ENCODE measurements around the gene ATL1.
"Not testable (repeated sequence)": the region's sequence is repeated elsewhere in the genome, so short reads cannot be mapped to it uniquely, and the experiment has no call there.

The ATL1 gene

DNA sequence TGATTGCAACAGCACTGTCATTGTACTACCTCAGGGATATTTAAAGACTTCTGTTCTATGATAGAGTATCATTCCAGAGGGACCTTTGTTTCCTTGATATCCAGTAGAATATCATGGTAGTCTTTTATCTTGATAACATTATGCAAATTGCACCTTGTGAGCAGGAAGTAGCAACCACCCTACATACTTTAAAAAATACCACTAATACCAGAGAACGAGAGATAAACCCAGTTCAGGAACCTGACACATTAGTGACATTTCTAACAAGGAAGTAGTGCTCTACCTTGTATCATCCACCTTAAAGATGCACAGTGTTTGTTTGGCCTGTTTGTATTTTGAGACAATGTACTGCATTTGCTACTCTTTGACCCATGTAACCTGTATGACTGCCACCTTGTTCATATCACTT lies 18.8 kb upstream of the ATL1 start:
- H3K4me3 ChIP-seq (ENCODE audit: low read depth, low read length), result no peak overlapping the region
- no peak for TF ChIP-seq CTCF (IDR thresholded peaks at IDR 0.05; ENCODE audit: low read depth, low read length)

GRCh38 chr14:50542941-50543418 lies 17.0 kb upstream of the ATL1 start:
- Histone ChIP-seq H3K9me3 (ENCODE audit: severe bottlenecking) (no peaks in the 10 kb centered on the region), H3K27me3 (ENCODE audit: insufficient read depth, low read depth, severe bottlenecking) (no peaks in the 10 kb centered on the region), H3K4me3 (ENCODE audit: low read depth, low read length) (no peak overlapping the region), H3K36me3 (no peaks in the 10 kb centered on the region), H3K27ac (no peak overlapping the region)
- peak; percentile 38 for DNase-seq
- TF ChIP-seq CTCF (IDR thresholded peaks at IDR 0.05; ENCODE audit: low read depth, low read length), result peak; percentile 43; the same call in 1 of the 2 replicates

More for the DNA sequence above, 18.8 kb upstream of the ATL1 start:
- Histone ChIP-seq H3K9me3 (ENCODE audit: severe bottlenecking) (peaks cover 5% of the 10 kb centered on the region), H3K36me3 (no peaks in the 10 kb centered on the region), H3K27me3 (ENCODE audit: insufficient read depth, low read depth, severe bottlenecking) (no peaks in the 10 kb centered on the region), H3K27ac (no peak overlapping the region)
- DNase-seq, result no peak

GRCh38 chr14:50544911-50545310 lies 15.0 kb upstream of the ATL1 start:
- no peaks in the 10 kb centered on the region for H3K36me3 ChIP-seq
- no peaks in the 10 kb centered on the region for H3K27me3 ChIP-seq (ENCODE audit: insufficient read depth, low read depth, severe bottlenecking)
- H3K4me3 ChIP-seq (ENCODE audit: low read depth, low read length), result no peak overlapping the region
- H3K9me3 ChIP-seq (ENCODE audit: severe bottlenecking), result no peaks in the 10 kb centered on the region
- H3K27ac ChIP-seq, result no peak overlapping the region
- TF ChIP-seq CTCF (IDR thresholded peaks at IDR 0.05; ENCODE audit: low read depth, low read length), result no peak
- DNase-seq, result no peak

GRCh38 chr14:50545618-50546017 lies 14.3 kb upstream of the ATL1 start:
- Histone ChIP-seq H3K4me3 (ENCODE audit: low read depth, low read length) (no peak overlapping the region), H3K27ac (no peak overlapping the region), H3K27me3 (ENCODE audit: insufficient read depth, low read depth, severe bottlenecking) (no peaks in the 10 kb centered on the region), H3K36me3 (no peaks in the 10 kb centered on the region), H3K9me3 (ENCODE audit: severe bottlenecking) (no peaks in the 10 kb centered on the region)
- DNase-seq, result no peak
- TF ChIP-seq CTCF (IDR thresholded peaks at IDR 0.05; ENCODE audit: low read depth, low read length), result no peak

GRCh38 chr14:50550294-50550693 lies 9.7 kb upstream of the ATL1 start:
- Histone ChIP-seq H3K36me3 (no peaks in the 10 kb centered on the region), H3K27ac (no peak overlapping the region), H3K9me3 (ENCODE audit: severe bottlenecking) (no peaks in the 10 kb centered on the region), H3K4me3 (ENCODE audit: low read depth, low read length) (no peak overlapping the region), H3K27me3 (ENCODE audit: insufficient read depth, low read depth, severe bottlenecking) (no peaks in the 10 kb centered on the region)
- DNase-seq, result no peak
- no peak for TF ChIP-seq CTCF (IDR thresholded peaks at IDR 0.05; ENCODE audit: low read depth, low read length)

- Histone ChIP-seq H3K36me3 (no peaks in the 10 kb centered on the region), H3K4me3 (ENCODE audit: low read depth, low read length) (no peak overlapping the region), H3K27ac (no peak overlapping the region), H3K9me3 (ENCODE audit: severe bottlenecking) (no peaks in the 10 kb centered on the region), H3K27me3 (ENCODE audit: insufficient read depth, low read depth, severe bottlenecking) (no peaks in the 10 kb centered on the region)
- DNase-seq, result no peak
- TF ChIP-seq CTCF (IDR thresholded peaks at IDR 0.05; ENCODE audit: low read depth, low read length), result no peak
These were observed 8.1 kb upstream of the ATL1 start for GRCh38 chr14:50551877-50552276.

DNA sequence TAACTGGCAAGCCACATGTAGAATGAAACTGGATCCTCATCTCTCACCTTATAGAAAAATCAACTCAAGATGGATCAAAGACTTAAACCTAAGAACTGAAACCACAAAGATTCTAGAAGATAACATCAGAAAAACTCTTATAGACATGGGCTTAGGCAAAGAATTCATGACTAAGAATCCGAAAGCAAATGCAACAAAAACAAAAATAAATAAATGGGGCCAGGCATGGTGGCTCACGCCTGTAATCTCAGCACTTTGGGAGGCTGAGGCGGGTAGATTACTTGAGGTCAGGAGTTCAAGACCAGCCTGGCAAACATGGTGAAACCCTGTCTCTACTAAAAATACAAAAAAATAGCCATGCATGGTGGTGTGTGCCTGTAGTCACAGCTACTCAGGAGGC lies 7.1 kb upstream of the ATL1 start:
- H3K9me3 ChIP-seq (ENCODE audit: severe bottlenecking); H3K27me3 ChIP-seq (ENCODE audit: insufficient read depth, low read depth, severe bottlenecking); DNase-seq; H3K36me3 ChIP-seq; H3K4me3 ChIP-seq (ENCODE audit: low read depth, low read length); H3K27ac ChIP-seq: not testable (repeated sequence)
